HG02870 (cell line): ENCODE measurements around the gene TMPRSS9.

Experiments used
- ATAC-seq: cut with Tn5 transposase; IDR thresholded peaks from one replicate; pipeline ENCODE4 v1.9.1; 2021; ENCODE audit warnings: mild to moderate bottlenecking, moderate library complexity; ENCODE audit not compliant: unreplicated experiment

The TMPRSS9 gene

GRCh38 chr19:2329149-2329478 lies 31.0 kb upstream of the TMPRSS9 start:
- ATAC-seq = no peak

GRCh38 chr19:2329501-2329916 lies 30.6 kb upstream of the TMPRSS9 start:
- no peak for ATAC-seq

DNA sequence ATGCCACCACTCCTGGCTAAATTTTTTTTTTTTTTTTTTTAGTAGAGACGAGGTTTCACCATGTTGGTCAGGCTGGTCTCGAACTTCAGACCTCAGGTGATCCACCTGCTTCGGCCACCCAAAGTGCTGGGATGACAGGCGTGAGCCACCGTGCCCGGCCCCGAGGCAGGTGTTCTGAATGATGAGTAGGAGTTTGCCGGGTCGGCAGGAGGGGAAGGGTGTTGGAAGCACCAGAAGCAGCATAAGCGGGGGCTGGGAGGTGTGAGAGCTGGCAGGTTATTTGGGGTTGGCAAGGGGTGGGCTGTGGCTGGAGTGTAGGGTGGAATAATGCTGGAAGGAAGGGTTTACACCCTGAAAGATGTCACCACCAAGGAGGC lies 29.8 kb upstream of the TMPRSS9 start:
- ATAC-seq = no peak

- no peak for ATAC-seq
Measured at GRCh38 chr19:2330632-2331284, 29.3 kb upstream of the TMPRSS9 start.

GRCh38 chr19:2331601-2332246 lies 28.3 kb upstream of the TMPRSS9 start:
- no peak for ATAC-seq

- no peak for ATAC-seq
Measured at GRCh38 chr19:2332341-2333026, 27.6 kb upstream of the TMPRSS9 start.

DNA sequence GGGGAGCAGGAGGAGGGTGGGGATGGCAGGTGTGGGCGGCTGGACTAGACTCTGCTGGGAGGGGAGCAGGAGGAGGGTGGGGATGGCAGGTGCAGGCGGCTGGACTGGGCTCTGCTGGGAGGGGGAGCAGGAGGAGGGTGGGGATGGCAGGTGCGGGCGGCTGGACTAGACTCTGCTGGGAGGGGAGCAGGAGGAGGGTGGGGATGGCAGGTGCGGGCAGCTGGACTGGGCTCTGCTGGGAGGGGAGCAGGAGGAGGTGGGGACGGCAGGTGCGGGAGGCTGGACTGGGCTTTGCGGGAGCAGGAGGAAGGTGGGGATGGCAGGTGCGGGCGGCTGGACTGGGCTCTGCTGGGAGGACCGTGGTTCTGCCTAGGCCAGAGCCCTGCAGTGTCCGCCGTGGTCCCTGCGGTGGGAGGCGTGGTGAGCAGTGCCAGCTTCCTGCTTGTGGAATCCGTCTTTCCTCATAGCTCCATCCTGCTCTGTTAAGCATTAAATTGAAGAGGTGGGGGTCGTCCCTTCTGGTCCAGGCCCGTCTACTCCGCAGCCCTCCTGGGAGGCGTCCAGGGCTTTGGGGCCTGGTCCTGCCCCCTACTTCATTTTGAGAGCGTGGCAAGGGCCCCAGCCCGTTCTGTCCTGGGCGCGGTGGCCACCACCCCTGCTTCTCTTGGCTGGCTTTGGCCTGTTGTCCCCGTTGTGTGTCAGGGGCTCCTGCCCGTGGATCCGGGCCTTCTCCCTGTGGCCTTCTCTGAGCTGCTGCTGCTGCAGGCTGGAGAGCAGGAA lies 26.8 kb upstream of the TMPRSS9 start:
- ATAC-seq = no peak

GRCh38 chr19:2333807-2334211 lies 26.3 kb upstream of the TMPRSS9 start:
- ATAC-seq = no peak

DNA sequence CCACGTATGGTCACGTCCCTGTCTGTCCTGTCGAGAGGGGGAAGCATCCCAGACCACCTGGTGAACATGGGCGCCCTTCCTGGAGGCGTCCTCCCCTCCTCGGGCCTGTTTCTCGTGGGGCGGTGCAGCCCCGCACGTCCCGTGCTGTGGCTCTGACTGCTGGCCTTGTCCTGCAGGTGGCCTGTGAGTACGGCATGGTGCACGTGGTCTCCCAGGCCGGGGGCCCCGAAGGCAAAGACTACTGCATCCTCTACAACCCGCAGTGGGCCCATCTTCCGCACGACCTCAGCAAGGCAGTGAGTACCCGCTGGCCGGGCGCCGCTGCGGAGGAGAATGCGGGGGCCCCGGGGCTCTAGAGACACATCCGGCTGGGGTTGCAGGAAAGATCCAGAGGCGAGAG lies 25.6 kb upstream of the TMPRSS9 start:
- ATAC-seq = no peak

DNA sequence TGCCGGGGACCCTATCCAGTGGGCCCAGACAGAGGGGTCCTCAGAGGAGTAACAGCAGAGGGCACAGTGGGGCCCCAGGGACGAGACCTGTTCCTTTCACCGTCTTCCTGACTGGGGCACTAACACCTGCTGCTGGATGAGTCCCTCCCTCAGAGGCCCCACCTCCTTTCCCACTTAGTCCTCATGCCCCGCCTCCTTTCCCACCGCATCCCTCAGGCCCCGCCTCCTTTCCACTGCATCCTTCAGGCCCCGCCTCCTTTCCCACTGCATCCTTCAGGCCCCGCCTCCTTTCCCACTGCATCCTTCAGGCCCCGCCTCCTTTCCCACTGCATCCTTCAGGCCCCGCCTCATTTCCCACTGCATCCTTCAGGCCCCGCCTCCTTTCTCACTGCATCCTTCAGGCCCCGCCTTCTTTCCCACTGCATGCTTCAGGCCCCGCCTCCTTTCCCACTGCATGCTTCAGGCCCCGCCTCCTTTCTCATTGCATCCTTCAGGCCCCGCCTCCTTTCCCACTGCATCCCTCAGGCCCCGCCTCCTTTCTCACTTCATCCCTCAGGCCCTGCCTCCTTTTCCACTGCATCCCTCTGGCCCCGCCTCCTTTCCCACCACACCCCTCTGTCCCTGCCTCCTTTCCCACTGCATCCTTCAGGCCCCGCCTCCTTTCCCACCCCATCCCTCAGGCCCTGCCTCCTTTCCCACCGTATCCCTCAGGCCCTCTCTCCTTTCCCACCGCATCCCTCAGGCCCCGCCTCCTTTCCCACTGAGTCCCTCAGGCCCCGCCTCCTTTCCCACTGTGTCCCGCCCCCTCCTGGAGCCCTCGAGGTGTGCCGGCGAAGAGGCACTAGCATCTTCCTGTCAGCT lies 24.8 kb upstream of the TMPRSS9 start:
- ATAC-seq = no peak

DNA sequence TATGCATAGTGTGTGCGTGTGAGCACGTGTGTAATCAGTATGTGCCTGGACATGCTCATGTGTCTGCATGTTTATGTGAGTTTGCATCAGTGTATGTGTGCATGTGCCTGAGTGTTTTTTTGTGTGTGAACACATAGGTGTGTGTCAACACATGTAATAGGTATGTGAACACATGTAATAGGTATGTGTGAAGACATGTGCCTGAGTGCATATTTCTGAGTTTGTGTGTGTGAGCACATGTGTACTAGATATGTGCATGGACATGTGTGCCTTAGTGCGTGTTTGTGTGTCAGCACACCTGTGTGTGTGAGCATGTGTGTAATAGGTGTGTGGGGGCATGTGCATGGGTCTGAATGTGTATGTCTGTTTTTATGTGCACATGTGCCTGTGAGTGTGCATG lies 24.2 kb upstream of the TMPRSS9 start:
- ATAC-seq = no peak

DNA sequence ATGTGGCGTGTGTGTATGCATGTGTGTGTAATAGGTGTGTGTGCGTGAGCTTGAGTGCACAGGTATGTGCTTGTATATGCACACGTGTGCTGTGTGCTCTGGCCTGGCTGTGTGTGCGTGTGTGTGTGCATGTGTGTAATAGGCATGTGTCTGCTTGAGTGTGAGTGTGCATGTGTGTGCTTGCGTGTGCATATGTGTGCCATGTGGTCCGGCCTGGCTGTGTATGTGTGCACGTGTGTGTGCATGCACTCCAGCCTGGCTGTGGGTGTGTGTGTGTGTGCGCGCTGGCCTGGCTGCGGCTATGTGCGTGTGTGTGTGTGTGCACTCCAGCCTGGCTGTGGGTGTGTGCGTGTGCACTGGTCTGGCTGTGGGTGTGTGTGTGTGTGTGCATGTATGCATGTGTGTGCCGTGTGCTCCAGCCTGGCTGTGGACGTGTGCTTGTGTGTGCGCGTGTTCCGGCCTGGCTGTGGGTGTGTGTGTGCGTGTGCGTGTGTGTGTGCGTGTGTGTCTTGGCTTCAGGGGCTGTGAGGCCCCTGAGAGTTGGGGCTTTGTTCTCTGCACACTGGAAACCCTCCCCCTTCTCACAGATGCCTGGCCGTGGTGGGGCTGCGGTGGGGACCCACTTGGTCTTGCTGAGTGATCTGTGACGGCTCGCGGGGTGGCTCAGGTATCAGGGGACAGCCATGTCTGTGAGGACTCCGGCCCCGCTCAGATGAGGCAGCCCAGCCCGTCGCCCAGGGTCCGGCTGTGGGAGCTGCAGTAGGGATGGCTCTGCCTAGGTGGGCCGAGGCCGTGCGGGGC lies 23.3 kb upstream of the TMPRSS9 start:
- no peak for ATAC-seq

DNA sequence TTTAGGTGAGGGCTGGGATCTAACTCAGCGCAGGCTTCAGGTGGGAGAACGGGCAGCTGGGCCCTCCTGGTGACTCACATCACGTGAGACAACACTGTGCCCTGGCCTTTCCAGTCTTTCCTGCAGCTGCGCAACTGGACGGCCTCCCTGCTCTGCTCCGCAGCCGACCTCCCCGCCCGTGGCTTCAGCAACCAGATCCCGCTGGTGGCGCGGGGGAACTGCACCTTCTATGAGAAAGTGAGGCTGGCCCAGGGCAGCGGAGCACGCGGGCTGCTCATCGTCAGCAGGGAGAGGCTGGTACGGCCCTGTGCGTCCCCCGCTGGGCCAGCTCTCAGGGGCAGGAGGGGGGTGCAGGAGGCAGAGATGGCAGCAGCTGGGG lies 22.7 kb upstream of the TMPRSS9 start:
- ATAC-seq = no peak

- no peak for ATAC-seq
Measured at GRCh38 chr19:2338055-2338615, 21.9 kb upstream of the TMPRSS9 start.

- no peak for ATAC-seq
Measured at GRCh38 chr19:2338751-2339643, 21.1 kb upstream of the TMPRSS9 start.

DNA sequence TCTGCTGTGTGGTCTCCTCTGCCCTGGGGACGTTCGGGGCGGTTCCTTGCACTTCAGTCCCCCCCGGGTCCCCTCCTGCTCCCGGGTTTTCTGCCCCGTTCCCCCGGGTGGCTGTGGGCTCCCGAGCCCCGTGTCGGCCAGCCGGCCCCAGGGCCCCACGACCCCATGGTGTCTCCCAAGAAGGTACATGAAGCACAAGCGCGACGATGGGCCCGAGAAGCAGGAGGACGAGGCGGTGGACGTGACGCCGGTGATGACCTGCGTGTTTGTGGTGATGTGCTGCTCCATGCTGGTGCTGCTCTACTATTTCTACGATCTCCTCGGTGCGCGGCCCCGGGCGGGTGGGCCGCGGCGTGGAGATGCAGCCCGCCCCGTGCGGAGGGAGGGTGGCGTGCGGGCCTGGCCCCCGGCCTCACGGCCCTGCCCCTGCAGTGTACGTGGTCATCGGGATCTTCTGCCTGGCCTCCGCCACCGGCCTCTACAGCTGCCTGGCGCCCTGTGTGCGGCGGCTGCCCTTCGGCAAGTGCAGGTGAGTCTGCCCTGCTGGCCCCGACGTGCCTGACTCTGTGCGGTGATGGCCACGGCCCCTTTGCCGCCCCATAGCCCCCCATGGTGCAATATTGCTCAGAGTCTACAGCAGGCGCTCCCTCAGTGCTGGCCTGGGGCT lies 20.3 kb upstream of the TMPRSS9 start:
- ATAC-seq = no peak

GRCh38 chr19:2340496-2341243 lies 19.4 kb upstream of the TMPRSS9 start:
- no peak for ATAC-seq
